Neutrophil (primary cell): Measurements from ENCODE around the gene MARVELD1.

ENCODE experiments used
- H3K27ac ChIP-seq: fragments of 200-600 bp; sonication (generic); 2 replicates; pipeline ENCODE4 v1.5.1; 2016; ENCODE audit warnings: mild to moderate bottlenecking, moderate library complexity
- H3K27me3 ChIP-seq: fragments of 200-600 bp; sonication (generic); 2 replicates; pipeline ENCODE4 v1.6.0; 2016; ENCODE audit warnings: mild to moderate bottlenecking
- H3K36me3 ChIP-seq: fragments of 200-600 bp; sonication (generic); 2 replicates; pipeline ENCODE4 v1.5.1; 2017
- H3K4me1 ChIP-seq, 2 experiments: fragments of 200-600 bp in 1 of 2; sonication (generic) in 1 of 2; 1 replicate in 1 of 2; 2 replicates in 1 of 2; pipeline versions ENCODE4 v1.5.1 to v1.6.1; 2013 to 2016; ENCODE audit warnings: low read depth in 1 of 2, low read length in 1 of 2, mild to moderate bottlenecking in 1 of 2, moderate library complexity in 1 of 2; ENCODE audit not compliant: control insufficient read depth in 1 of 2, insufficient read depth in 1 of 2
- H3K4me3 ChIP-seq, 2 experiments: fragments of 200-600 bp in 1 of 2; sonication (generic) in 1 of 2; 1 replicate in 1 of 2; 2 replicates in 1 of 2; pipeline ENCODE4 v1.5.1; 2013 to 2016; ENCODE audit warnings: low read depth in 1 of 2, low read length in 1 of 2, mild to moderate bottlenecking in 1 of 2, moderate library complexity in 1 of 2
- H3K9me3 ChIP-seq: fragments of 200-600 bp; sonication (generic); 2 replicates; pipeline ENCODE4 v1.5.1; 2016
- TF ChIP-seq, protein P1 (sequence below): fragments of 200-600 bp; sonication (generic); IDR thresholded peaks from 2 replicates; pipeline ENCODE4 v1.5.1; 2016; ENCODE audit warnings: antibody characterized with exemption

Gene MARVELD1

DNA sequence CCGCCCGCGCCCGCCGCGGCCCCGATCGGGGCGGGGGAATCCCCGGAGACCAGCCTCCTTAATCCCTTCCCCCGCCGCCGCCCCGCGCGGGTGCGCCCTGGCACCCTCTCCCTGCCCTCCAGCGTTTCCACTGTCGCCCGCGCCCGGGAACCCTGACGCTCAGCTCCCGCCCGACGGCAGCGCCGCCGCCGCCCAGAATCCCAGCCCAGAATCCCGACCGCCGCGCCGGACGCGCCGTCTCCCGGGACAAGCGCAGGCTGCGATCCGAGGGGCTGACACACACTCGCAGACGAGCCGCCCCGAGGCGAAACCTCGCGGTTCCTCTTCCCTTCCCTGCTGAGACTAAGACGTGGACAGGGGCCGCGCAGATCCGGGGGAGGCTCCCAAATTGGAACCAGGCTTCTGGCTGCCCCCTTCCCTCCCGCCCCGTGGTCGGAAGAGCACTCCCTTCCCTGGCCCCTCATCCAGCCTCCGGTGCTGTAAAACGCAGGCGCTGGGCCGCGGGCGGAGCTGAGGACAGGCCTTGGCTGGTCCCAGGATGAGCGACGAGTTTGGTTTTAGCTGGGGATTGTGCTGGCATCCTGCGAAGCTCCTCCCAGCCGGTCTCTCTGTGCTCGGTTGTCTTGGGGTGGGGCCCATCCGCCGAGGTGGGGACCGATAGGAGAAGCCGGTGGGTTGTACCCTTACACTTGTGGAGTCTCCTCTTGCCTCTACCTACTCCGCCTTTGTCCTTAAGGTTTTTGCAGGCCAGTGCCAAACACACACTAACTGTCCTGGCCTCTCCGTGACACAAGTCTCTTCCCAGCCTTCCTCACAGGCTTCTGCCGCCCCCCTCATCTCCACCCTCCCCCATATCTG, 1.1 kb downstream of the MARVELD1 start:
- Histone ChIP-seq H3K4me3 (peak overlapping the region; percentile 63 to 69), H3K36me3 (no peaks in the 10 kb centered on the region), H3K4me1 (peaks cover 30 to 41% of the 10 kb centered on the region in 2 experiments), H3K27me3 (peaks cover 28% of the 10 kb centered on the region), H3K27ac (no peak overlapping the region), H3K9me3 (no peaks in the 10 kb centered on the region)
- TF ChIP-seq, protein P1, sequence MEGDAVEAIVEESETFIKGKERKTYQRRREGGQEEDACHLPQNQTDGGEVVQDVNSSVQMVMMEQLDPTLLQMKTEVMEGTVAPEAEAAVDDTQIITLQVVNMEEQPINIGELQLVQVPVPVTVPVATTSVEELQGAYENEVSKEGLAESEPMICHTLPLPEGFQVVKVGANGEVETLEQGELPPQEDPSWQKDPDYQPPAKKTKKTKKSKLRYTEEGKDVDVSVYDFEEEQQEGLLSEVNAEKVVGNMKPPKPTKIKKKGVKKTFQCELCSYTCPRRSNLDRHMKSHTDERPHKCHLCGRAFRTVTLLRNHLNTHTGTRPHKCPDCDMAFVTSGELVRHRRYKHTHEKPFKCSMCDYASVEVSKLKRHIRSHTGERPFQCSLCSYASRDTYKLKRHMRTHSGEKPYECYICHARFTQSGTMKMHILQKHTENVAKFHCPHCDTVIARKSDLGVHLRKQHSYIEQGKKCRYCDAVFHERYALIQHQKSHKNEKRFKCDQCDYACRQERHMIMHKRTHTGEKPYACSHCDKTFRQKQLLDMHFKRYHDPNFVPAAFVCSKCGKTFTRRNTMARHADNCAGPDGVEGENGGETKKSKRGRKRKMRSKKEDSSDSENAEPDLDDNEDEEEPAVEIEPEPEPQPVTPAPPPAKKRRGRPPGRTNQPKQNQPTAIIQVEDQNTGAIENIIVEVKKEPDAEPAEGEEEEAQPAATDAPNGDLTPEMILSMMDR = no peak

DNA sequence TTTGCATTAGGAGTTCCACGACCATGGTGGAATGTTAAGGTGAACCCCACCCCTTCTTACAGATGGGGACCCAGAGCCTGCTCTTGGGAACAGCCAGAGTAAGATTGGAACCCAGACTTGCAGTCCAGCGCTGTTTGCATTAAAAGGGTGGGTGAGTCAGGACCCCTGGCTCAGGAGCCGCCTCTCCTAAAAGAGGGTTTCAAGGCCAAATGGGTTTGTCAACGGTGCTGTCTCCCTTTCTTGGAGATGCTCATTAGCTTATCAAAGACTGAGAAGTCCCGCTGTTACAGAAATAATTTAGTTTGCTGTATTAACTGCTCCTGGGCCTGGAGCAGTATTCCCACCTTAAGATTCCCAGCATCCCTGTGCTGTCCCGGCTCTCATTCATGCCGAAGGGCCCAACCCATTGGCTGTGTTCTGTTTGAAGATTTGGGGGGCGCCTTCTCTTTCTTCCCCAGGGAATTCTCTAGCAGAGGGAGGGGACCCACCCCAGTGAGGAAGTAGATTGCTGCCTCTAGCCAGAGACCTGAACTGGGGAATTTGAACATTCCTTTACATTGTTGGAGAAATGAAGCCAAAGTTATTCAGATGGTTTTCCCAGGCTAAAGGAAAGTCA, 1.8 kb downstream of the MARVELD1 start:
- no peaks in the 10 kb centered on the region for H3K9me3 ChIP-seq
- no peak overlapping the region for H3K27ac ChIP-seq
- H3K4me3 ChIP-seq = no peak overlapping the region
- TF ChIP-seq, protein P1 = no peak
- H3K27me3 ChIP-seq = peaks cover 28% of the 10 kb centered on the region
- H3K36me3 ChIP-seq = no peaks in the 10 kb centered on the region
- peaks cover 30 to 42% of the 10 kb centered on the region in 2 experiments for H3K4me1 ChIP-seq

DNA sequence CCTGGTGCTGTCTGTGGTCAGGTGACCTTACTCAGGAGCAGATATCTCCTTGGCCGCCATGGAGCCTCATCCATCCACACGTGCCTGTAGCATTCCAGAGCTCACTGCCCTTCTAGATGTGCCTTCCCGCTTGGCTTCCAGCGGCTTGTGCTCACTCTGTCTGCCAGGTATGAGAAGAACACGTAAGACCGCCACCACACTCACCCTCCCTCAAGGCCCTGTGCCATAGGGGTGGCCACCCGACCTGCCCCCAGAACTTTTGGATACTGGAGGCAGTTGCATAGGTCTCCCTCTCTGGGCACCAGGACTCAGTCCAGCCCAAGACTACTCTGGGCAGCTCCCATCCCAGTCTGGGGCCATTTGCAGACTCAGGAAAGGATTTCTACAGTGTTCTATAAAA, 4.1 kb downstream of the MARVELD1 start:
- peaks cover 20 to 32% of the 10 kb centered on the region in 2 experiments for H3K4me1 ChIP-seq
- H3K27me3 ChIP-seq = peaks cover 28% of the 10 kb centered on the region
- H3K36me3 ChIP-seq = no peaks in the 10 kb centered on the region
- H3K4me3 ChIP-seq = no peak overlapping the region
- H3K27ac ChIP-seq = no peak overlapping the region
- TF ChIP-seq, protein P1 = no peak
- no peaks in the 10 kb centered on the region for H3K9me3 ChIP-seq

DNA sequence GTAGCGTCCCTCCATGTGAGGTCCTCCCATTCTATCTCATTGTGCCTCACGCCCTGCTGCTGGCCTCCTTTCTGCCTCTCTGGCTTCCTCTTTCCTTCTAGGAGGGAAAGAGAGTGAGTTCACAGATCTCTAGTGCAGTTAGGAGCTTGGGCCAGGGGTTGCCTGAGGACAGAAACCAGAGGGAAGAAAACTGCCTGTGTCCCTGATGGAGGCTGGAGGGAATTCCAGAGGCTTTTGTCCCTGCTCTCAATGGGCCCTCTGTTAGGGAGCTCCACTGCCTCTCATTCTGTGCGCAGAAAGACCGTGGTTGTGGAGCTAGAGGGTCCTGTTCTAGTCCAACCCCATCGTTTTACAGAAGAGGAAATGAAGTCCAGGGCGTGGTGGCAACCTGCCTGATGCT, 4.6 kb downstream of the MARVELD1 start:
- Histone ChIP-seq H3K27me3 (peaks cover 23% of the 10 kb centered on the region), H3K4me3 (no peak overlapping the region), H3K9me3 (no peaks in the 10 kb centered on the region), H3K4me1 (peaks cover 14 to 26% of the 10 kb centered on the region in 2 experiments), H3K27ac (no peak overlapping the region), H3K36me3 (no peaks in the 10 kb centered on the region)
- TF ChIP-seq, protein P1 = no peak

DNA sequence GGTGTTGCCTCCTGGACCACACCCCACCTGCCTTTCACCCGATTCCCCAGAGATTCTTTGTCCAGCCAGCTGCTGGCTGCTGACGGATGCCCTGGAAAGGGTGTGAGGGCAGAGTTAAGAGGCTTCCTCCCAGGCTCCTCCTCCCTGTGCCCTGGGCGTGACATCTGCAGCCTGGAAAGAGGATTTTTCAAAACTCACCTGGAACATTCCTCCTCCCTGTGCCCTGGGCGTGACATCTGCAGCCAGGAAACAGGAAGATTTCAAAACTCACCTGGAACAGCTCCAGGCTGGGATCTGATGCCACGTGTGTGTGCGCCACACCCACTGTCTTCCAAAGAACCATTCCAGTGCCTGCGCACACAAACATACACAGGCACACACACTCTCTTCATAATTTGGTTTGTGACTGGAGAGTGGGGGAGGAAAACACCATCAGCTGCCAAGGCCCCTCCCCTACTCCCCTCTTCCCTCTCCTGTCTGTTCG, 5.2 kb downstream of the MARVELD1 start:
- TF ChIP-seq, protein P1 = no peak
- no peak overlapping the region for H3K27ac ChIP-seq
- H3K4me3 ChIP-seq = no peak overlapping the region
- peaks cover 19% of the 10 kb centered on the region for H3K27me3 ChIP-seq
- H3K4me1 ChIP-seq = peaks cover 11 to 22% of the 10 kb centered on the region in 2 experiments
- H3K9me3 ChIP-seq = no peaks in the 10 kb centered on the region
- no peaks in the 10 kb centered on the region for H3K36me3 ChIP-seq
